ENCODE measurements around the gene TRIM66.

The TRIM66 gene

GRCh38 chr11:8639655-8640054 lies 42.8 kb downstream of the TRIM66 start:
- H3K4me3 ChIP-seq (ENCODE audit: low read depth, low read length), result no peak overlapping the region
- DNase-seq (ENCODE audit: low read depth), result no peak
- TF ChIP-seq CTCF (IDR thresholded peaks at IDR 0.05; ENCODE audit: control insufficient read depth, extremely low read depth, insufficient read depth), result no peak

- DNase-seq (ENCODE audit: low read depth), result no peak
- no peak for TF ChIP-seq CTCF (IDR thresholded peaks at IDR 0.05; ENCODE audit: control insufficient read depth, extremely low read depth, insufficient read depth)
- no peak overlapping the region for H3K4me3 ChIP-seq (ENCODE audit: low read depth, low read length)
These were observed 44.2 kb downstream of the TRIM66 start for GRCh38 chr11:8638300-8638699.

- no peak for TF ChIP-seq CTCF (IDR thresholded peaks at IDR 0.05; ENCODE audit: control insufficient read depth, extremely low read depth, insufficient read depth)
- no peak overlapping the region for H3K4me3 ChIP-seq (ENCODE audit: low read depth, low read length)
- DNase-seq (ENCODE audit: low read depth), result no peak
These were observed 46.3 kb downstream of the TRIM66 start for GRCh38 chr11:8636127-8636526.

GRCh38 chr11:8634498-8634897 lies 48.0 kb downstream of the TRIM66 start:
- no peak for TF ChIP-seq CTCF (IDR thresholded peaks at IDR 0.05; ENCODE audit: control insufficient read depth, extremely low read depth, insufficient read depth)
- DNase-seq (ENCODE audit: low read depth), result no peak
- H3K4me3 ChIP-seq (ENCODE audit: low read depth, low read length), result no peak overlapping the region

GRCh38 chr11:8631395-8632118 lies 50.9 kb downstream of the TRIM66 start:
- no peak for TF ChIP-seq CTCF (IDR thresholded peaks at IDR 0.05; ENCODE audit: control insufficient read depth, extremely low read depth, insufficient read depth)
- peak; percentile 40 for DNase-seq (ENCODE audit: low read depth)
- no peak overlapping the region for H3K4me3 ChIP-seq (ENCODE audit: low read depth, low read length)

- no peak for DNase-seq (ENCODE audit: low read depth)
- no peak for TF ChIP-seq CTCF (IDR thresholded peaks at IDR 0.05; ENCODE audit: control insufficient read depth, extremely low read depth, insufficient read depth)
- no peak overlapping the region for H3K4me3 ChIP-seq (ENCODE audit: low read depth, low read length)
These were observed 57.8 kb downstream of the TRIM66 start for GRCh38 chr11:8624698-8625097.

- H3K4me3 ChIP-seq (ENCODE audit: low read depth, low read length), result no peak overlapping the region
- no peak for DNase-seq (ENCODE audit: low read depth)
- no peak for TF ChIP-seq CTCF (IDR thresholded peaks at IDR 0.05; ENCODE audit: control insufficient read depth, extremely low read depth, insufficient read depth)
These were observed 61.3 kb downstream of the TRIM66 start for GRCh38 chr11:8621147-8621546.
